Glutamatergic neuron (in vitro differentiated cells): ENCODE data around the gene MAPKAP1. TPM values are rescaled to one million over a fixed set of nuclear protein-coding genes. Genes with fewer than 3 reads are reported as not detected.

ENCODE experiments used
- DNase-seq: peaks from one replicate; pipeline ENCODE4 v3.0.0; 2022
- H3K27ac Mint-ChIP-seq: one replicate; pipeline ENCODE4 v1.8.0; 2020; ENCODE audit warnings: mild to moderate bottlenecking, mixed read lengths, inconsistent platforms; ENCODE audit not compliant: unreplicated experiment
- H3K27me3 Mint-ChIP-seq: one replicate; pipeline ENCODE4 v1.8.0; 2020; ENCODE audit warnings: mild to moderate bottlenecking, moderate library complexity, mixed read lengths, inconsistent platforms; ENCODE audit not compliant: unreplicated experiment
- H3K36me3 Mint-ChIP-seq: one replicate; pipeline ENCODE4 v1.8.0; 2020; ENCODE audit warnings: mild to moderate bottlenecking, mixed read lengths, inconsistent platforms; ENCODE audit not compliant: unreplicated experiment
- H3K4me1 Mint-ChIP-seq: one replicate; pipeline ENCODE4 v1.8.0; 2020; ENCODE audit warnings: mild to moderate bottlenecking, low read depth, mixed read lengths, inconsistent platforms; ENCODE audit not compliant: unreplicated experiment
- H3K4me3 Mint-ChIP-seq: one replicate; pipeline ENCODE4 v1.8.0; 2020; ENCODE audit warnings: mild to moderate bottlenecking, mixed read lengths, inconsistent platforms; ENCODE audit not compliant: unreplicated experiment
- H3K9me3 Mint-ChIP-seq: one replicate; pipeline ENCODE4 v1.8.0; 2020; ENCODE audit warnings: mild to moderate bottlenecking, moderate library complexity, mixed read lengths, inconsistent platforms; ENCODE audit not compliant: unreplicated experiment
- CTCF ChIP-seq: fragments of 200-600 bp; sonication (generic); IDR thresholded peaks from one replicate; pipeline ENCODE4 v1.5.0; 2021; ENCODE audit not compliant: partially characterized antibody, unreplicated experiment
- total RNA-seq: library from RNA; stranded (reverse); fragmentation: NEBNext Ultra II Directional; extraction: Animal tissue kit (Norgen Biotek cat#: 25700); gene quantifications from one replicate; pipeline ENCODE4 v1.2.1, GENCODE V29; 2021; ENCODE audit not compliant: unreplicated experiment

Gene MAPKAP1
- total RNA-seq, 1 donor from 2014 or later: 59.6 TPM

DNA sequence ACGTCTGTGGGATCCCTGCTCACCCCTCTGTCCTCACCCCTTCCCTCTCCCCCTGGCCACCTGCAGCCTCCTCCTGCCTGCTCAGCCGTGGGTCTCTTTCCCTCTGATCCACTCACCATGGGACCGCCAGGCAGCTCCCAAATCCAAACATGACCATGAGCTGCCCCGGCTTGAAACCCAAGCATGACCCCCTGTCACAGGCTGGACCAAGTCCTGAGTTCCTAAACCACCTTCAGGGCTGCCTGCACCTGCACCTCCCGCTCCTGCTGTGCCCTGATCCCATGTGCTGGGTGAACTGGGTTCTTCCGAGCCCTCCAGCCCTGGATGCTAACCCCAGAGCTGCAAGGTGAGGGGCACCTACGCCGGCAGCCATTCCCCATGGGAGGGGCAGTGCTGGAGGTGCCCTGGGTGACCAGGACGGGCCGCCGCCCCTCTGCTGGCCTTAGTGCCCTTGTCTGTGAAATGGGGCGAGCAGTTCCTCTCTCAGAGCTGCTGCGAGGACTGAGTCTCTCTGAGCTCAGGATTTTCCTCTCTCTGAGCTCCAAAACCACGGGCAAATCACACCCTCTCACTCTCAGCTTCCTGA, 295.7 kb downstream of the MAPKAP1 start:
- peaks cover 14% of the 10 kb centered on the region for H3K4me1 Mint-ChIP-seq
- H3K27me3 Mint-ChIP-seq: peaks cover 13% of the 10 kb centered on the region
- no peak overlapping the region for H3K4me3 Mint-ChIP-seq
- no peak overlapping the region for H3K27ac Mint-ChIP-seq
- no peak for TF ChIP-seq CTCF
- no peak for DNase-seq
- H3K36me3 Mint-ChIP-seq: peaks cover 10% of the 10 kb centered on the region
- peaks cover 11% of the 10 kb centered on the region for H3K9me3 Mint-ChIP-seq

GRCh38 chr9:125410522-125410894, 296.5 kb downstream of the MAPKAP1 start:
- H3K27ac Mint-ChIP-seq: no peak overlapping the region
- DNase-seq: no peak
- H3K4me1 Mint-ChIP-seq: peaks cover 11% of the 10 kb centered on the region
- H3K4me3 Mint-ChIP-seq: no peak overlapping the region
- peaks cover 13% of the 10 kb centered on the region for H3K27me3 Mint-ChIP-seq
- peaks cover 10% of the 10 kb centered on the region for H3K9me3 Mint-ChIP-seq
- TF ChIP-seq CTCF: no peak
- H3K36me3 Mint-ChIP-seq: peaks cover 15% of the 10 kb centered on the region

DNA sequence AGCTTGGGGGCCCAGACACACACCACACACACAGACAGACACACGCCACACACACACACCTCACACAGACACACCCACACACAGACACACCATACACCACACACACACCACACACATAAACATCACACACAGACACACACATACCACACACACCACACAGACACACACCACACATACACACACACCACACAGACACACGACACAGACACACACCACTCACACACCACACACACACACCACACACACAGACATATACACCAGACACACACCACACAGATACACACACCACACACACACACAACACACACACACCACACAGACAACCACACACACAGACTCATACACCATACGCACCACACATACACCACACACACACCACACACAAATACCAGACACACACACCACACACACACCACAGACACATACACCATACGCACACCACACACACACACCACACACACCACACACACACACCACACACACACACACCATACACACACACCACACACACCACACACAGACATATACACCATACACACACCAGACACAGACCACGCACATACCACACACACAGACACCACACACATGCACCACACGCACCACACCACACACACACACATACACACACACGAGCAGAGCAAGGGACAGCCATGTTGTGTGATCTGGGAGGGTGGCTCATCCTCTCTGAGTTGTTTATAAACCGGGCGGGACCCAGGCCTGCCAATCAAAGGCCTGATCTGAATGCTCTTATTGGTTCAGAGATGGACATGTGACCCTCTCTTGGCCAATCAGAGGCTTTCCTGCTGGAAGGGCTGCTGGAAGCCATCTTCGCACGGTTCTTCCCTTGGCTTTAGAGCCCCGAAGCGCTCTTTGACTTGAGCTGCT, 297.1 kb downstream of the MAPKAP1 start:
- Mint-ChIP-seq H3K4me3 (peak overlapping the region; percentile 69), H3K9me3 (peaks cover 10% of the 10 kb centered on the region), H3K27ac (peak overlapping the region; percentile 54), H3K4me1 (peaks cover 11% of the 10 kb centered on the region), H3K36me3 (peaks cover 15% of the 10 kb centered on the region), H3K27me3 (peaks cover 13% of the 10 kb centered on the region)
- no peak for DNase-seq
- TF ChIP-seq CTCF: no peak

DNA sequence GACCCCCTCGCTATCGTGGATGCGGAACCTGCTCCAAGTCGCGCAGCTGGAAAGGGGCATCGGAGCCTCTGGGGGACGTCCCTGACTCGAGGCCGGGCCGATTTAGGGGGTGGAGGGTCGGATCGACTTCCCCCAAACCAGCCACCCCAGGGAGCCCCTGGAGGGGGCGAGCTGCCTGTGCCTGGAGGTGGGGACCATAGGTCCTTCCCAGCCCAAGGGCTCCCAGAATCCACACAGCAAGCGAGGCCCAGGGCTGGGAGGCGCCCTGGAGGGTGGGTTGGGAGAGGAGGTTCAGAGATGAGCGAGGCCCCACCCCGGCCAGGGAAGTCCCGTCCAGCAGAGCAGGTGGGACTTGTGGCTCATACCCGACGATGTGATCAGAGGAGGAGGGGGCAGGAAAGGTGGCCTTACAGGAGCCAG, 297.8 kb downstream of the MAPKAP1 start:
- no peak for DNase-seq
- peaks cover 11% of the 10 kb centered on the region for H3K4me1 Mint-ChIP-seq
- H3K4me3 Mint-ChIP-seq: no peak overlapping the region
- peaks cover 16% of the 10 kb centered on the region for H3K27me3 Mint-ChIP-seq
- no peak overlapping the region for H3K27ac Mint-ChIP-seq
- peaks cover 10% of the 10 kb centered on the region for H3K9me3 Mint-ChIP-seq
- no peak for TF ChIP-seq CTCF
- peaks cover 15% of the 10 kb centered on the region for H3K36me3 Mint-ChIP-seq
